ENCODE results near the gene SLC25A26.
"Not testable (repeated sequence)": the region's sequence is repeated elsewhere in the genome, so short reads cannot be mapped to it uniquely, and the experiment has no call there.

- TF ChIP-seq CTCF (IDR thresholded peaks at IDR 0.05; ENCODE audit: poor library complexity); EZH2 (IDR thresholded peaks at IDR 0.05; ENCODE audit: borderline replicate concordance); EZH2phosphoT487 (IDR thresholded peaks at IDR 0.05; ENCODE audit: low read depth, severe bottlenecking, unreplicated experiment): not testable (repeated sequence)
These were observed 71.1 kb downstream of the SLC25A26 start for GRCh38 chr3:66291922-66292321.

Data from hepatocyte (in vitro differentiated cells).